A673 (cell line): ENCODE measurements around the gene PGLYRP2.

Experiments used
- EZH2 ChIP-seq: fragments of 200-600 bp; sonication (generic); IDR thresholded peaks from 2 replicates; pipeline ENCODE4 v1.6.1; 2017; ENCODE audit warnings: borderline replicate concordance, low read depth, mild to moderate bottlenecking, mixed read lengths, antibody characterized with exemption, low read length; ENCODE audit not compliant: poor library complexity, severe bottlenecking
- TF ChIP-seq, protein P1 (sequence below): fragments of 300-800, 200-600 bp; sonication (generic); conservative IDR thresholded peaks from 2 replicates; pipeline ENCODE4 v1.5.1; 2017; ENCODE audit warnings: low read depth, mild to moderate bottlenecking, antibody characterized with exemption, low read length, moderate library complexity, mixed read lengths

DNA sequence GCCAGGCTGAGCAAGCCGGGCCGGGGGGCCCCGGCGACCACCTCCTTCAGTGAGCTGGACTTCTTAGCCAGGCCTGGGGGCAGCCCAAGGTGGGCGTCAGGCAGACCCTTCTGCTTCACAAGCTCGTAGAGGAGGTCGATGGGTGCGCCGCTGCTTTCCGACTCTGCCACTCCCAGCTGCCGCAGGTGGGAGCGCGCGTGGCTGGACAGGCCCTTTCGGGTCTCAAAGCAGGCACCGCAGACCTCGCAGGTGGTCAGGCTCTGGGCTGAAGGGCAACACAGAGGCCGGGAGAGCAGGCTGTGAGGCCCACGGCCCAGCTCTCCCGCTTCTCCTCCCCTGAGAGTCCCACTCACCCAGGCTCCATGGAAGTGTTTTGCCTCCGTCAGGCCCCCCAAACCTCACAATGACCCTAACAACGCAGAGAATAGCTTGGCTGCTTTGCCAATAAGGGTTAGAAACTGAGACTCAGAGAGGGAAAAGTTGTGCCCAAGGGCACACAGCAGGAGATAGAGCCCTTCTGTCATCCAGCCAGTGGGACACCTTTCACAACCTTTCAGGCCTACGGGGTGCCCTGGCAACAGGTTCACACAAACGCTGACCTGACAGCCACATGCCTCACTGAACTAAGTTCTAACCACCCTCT, 49.4 kb downstream of the PGLYRP2 start:
- TF ChIP-seq, protein P1, sequence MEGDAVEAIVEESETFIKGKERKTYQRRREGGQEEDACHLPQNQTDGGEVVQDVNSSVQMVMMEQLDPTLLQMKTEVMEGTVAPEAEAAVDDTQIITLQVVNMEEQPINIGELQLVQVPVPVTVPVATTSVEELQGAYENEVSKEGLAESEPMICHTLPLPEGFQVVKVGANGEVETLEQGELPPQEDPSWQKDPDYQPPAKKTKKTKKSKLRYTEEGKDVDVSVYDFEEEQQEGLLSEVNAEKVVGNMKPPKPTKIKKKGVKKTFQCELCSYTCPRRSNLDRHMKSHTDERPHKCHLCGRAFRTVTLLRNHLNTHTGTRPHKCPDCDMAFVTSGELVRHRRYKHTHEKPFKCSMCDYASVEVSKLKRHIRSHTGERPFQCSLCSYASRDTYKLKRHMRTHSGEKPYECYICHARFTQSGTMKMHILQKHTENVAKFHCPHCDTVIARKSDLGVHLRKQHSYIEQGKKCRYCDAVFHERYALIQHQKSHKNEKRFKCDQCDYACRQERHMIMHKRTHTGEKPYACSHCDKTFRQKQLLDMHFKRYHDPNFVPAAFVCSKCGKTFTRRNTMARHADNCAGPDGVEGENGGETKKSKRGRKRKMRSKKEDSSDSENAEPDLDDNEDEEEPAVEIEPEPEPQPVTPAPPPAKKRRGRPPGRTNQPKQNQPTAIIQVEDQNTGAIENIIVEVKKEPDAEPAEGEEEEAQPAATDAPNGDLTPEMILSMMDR: no peak
- TF ChIP-seq EZH2: no peak
